Mesodermal cell (in vitro differentiated cells): ENCODE measurements around the gene KRTDAP.
"Not testable (repeated sequence)": the region's sequence is repeated elsewhere in the genome, so short reads cannot be mapped to it uniquely, and the experiment has no call there.

Experiments
- H3K27ac ChIP-seq: 2 replicates; pipeline ENCODE4 v1.7.0; 2013; ENCODE audit warnings: mild to moderate bottlenecking, low read depth, low read length, moderate library complexity; ENCODE audit not compliant: severe bottlenecking
- H3K36me3 ChIP-seq: 2 replicates; pipeline ENCODE4 v1.7.1; 2013; ENCODE audit warnings: mild to moderate bottlenecking, low read length, moderate library complexity; ENCODE audit not compliant: control insufficient read depth, insufficient read depth
- H3K4me1 ChIP-seq: one replicate; pipeline ENCODE4 v1.7.1; 2013; ENCODE audit warnings: mild to moderate bottlenecking, low read length; ENCODE audit not compliant: insufficient read depth, control insufficient read depth, poor library complexity, severe bottlenecking
- H3K4me3 ChIP-seq: 2 replicates; pipeline ENCODE4 v1.7.0; 2013; ENCODE audit warnings: low read length, control low read depth, mild to moderate bottlenecking; ENCODE audit not compliant: insufficient read depth, poor library complexity, severe bottlenecking; ENCODE audit errors: extremely low read depth
- H3K9me3 ChIP-seq: 2 replicates; pipeline ENCODE4 v1.7.1; 2013; ENCODE audit warnings: mild to moderate bottlenecking, low read length, moderate library complexity; ENCODE audit not compliant: control insufficient read depth
- WGBS, 2 experiments: methylation state at CpG; one replicate each; pipeline ENCODE4 v1.1.5; 2013; ENCODE audit warnings: missing lambda C conversion rate in 2 of 2; ENCODE audit not compliant: insufficient coverage in 2 of 2; 5-methylcytosine and 5-hydroxymethylcytosine counted together

Gene KRTDAP

GRCh38 chr19:35484252-35485036, 5.8 kb downstream of the KRTDAP start:
- no peak overlapping the region for H3K4me3 ChIP-seq
- no peak overlapping the region for H3K27ac ChIP-seq
- H3K4me1 ChIP-seq = no peaks in the 10 kb centered on the region
- H3K9me3 ChIP-seq = no peaks in the 10 kb centered on the region
- 74 to 81% methylated on average over 6 of the region's 7 CpGs for WGBS, 2 experiments
- H3K36me3 ChIP-seq = no peaks in the 10 kb centered on the region

- no peaks in the 10 kb centered on the region for H3K36me3 ChIP-seq
- H3K4me3 ChIP-seq = no peak overlapping the region
- no peaks in the 10 kb centered on the region for H3K9me3 ChIP-seq
- no peaks in the 10 kb centered on the region for H3K4me1 ChIP-seq
- WGBS, 2 experiments = 78 to 85% methylated on average over 4 of the region's 5 CpGs
- H3K27ac ChIP-seq = no peak overlapping the region
Observed at GRCh38 chr19:35483089-35483488, 7.2 kb downstream of the KRTDAP start.

DNA sequence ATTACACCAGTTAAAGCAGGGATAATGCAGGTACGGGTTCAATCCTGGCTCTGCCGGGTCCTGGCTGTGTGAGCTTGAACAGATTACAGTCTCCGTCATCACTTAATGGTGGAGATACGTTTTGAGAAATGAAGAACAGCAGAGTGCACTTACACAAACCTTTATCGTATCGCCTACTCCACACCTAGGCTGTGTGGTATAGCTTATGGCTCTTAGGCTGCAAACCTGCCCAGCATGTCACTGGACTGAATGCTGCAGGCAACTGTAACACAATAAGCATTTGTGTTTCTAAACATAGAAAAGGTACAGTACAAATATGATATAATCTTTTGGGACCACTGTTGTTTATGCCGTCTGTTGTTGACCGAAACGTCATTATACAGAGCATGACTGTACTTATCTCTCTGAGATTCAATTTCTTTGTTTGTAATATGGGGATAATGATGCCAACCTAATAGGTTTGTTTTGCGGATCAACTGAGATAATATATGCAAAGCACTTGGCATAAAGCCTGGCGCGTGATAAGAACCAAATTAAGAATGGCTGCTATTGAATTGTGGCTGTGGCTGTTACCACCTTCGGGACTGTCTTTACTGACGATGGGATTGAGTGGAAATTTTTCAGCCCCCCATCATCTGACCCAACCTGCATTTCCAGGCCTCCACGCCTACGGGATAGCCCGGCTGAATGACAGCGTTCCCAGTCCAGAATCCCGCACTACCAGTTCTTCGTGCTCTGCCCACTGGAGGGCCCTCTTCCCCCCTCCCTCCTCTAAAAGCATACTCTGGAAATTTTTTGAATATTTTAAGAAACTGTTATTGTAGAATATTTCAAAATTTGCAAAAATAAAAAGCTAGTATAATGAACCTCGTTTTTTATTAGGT, 11.2 kb downstream of the KRTDAP start:
- Histone ChIP-seq H3K4me3 (no peak overlapping the region), H3K9me3 (no peaks in the 10 kb centered on the region), H3K4me1 (no peaks in the 10 kb centered on the region), H3K36me3 (no peaks in the 10 kb centered on the region), H3K27ac (no peak overlapping the region)
- WGBS, 2 experiments = 91 to 92% methylated on average over 17 to 18 of the region's 21 CpGs

GRCh38 chr19:35476149-35476548, 14.1 kb downstream of the KRTDAP start:
- WGBS, 2 experiments = 81% methylated on average over 4 of the region's 4 CpGs
- H3K9me3 ChIP-seq = no peaks in the 10 kb centered on the region
- H3K4me3 ChIP-seq = no peak overlapping the region
- no peak overlapping the region for H3K27ac ChIP-seq
- H3K36me3 ChIP-seq = no peaks in the 10 kb centered on the region
- H3K4me1 ChIP-seq = no peaks in the 10 kb centered on the region

GRCh38 chr19:35474594-35474993, 15.7 kb downstream of the KRTDAP start:
- not testable (repeated sequence) for H3K4me3 ChIP-seq, H3K27ac ChIP-seq, H3K9me3 ChIP-seq, H3K4me1 ChIP-seq, H3K36me3 ChIP-seq
- WGBS, 2 experiments = 95 to 100% methylated on average over 5 to 6 of the region's 7 CpGs

GRCh38 chr19:35474104-35474503, 16.2 kb downstream of the KRTDAP start:
- Histone ChIP-seq H3K27ac (no peak overlapping the region), H3K4me3 (no peak overlapping the region), H3K4me1 (no peaks in the 10 kb centered on the region), H3K9me3 (no peaks in the 10 kb centered on the region), H3K36me3 (no peaks in the 10 kb centered on the region)
- 94 to 96% methylated on average over 10 to 11 of the region's 14 CpGs for WGBS, 2 experiments

DNA sequence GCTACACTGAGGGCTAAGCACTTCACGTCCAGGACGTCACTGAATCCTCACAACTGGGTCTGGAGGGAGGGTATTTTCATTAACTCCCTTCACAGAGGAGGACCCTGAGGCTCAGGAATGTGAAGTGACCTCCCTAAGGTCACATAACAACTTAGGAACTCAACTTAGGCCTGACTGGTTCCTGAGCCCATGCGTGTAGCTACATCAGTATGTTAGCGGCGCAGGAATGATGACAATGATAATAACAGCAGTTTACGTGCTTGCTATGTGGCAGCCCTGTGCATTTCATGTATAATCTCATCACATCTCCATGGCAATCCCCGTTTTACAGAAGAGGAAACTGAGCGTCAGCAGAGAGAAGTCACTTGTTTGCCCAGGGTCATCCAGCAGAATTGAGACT, 18.3 kb downstream of the KRTDAP start:
- WGBS, 2 experiments = 94 to 95% methylated on average over 5 to 8 of the region's 8 CpGs
- H3K27ac ChIP-seq = no peak overlapping the region

GRCh38 chr19:35471075-35471474, 19.2 kb downstream of the KRTDAP start:
- H3K36me3 ChIP-seq = not testable (repeated sequence)
- 80% methylated on average over 1 to 4 of the region's 4 CpGs for WGBS, 2 experiments

More for the DNA sequence above, 18.3 kb downstream of the KRTDAP start:
- Histone ChIP-seq H3K36me3 (no peaks in the 10 kb centered on the region), H3K9me3 (no peaks in the 10 kb centered on the region), H3K4me1 (no peaks in the 10 kb centered on the region), H3K4me3 (no peak overlapping the region)

DNA sequence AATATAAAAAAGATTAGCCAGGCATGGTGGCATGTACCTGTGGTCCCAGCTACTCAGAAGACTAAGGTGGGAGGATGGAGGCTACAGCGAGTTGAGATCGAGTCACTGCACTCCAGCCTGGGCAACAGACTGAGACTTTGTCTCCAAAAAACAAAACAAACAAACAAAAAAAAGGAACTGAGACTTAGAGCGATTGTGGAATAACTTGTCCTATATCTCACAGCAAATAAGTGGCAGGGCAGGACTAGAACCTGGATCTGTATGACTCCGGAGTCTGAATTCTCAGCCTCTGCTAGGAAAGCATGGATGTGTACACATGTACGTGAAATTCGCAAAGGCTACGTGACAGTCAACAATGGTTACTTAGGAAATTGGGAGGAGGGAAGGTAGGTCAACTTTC, 20.1 kb downstream of the KRTDAP start:
- Histone ChIP-seq H3K27ac (no peak overlapping the region), H3K4me1 (no peaks in the 10 kb centered on the region), H3K4me3 (no peak overlapping the region), H3K36me3 (no peaks in the 10 kb centered on the region), H3K9me3 (no peaks in the 10 kb centered on the region)
- WGBS, 2 experiments = 79 to 81% methylated on average over 6 to 7 of the region's 7 CpGs

More at GRCh38 chr19:35471075-35471474, 19.2 kb downstream of the KRTDAP start:
- H3K4me1 ChIP-seq, H3K4me3 ChIP-seq, H3K9me3 ChIP-seq, H3K27ac ChIP-seq: not testable (repeated sequence)

DNA sequence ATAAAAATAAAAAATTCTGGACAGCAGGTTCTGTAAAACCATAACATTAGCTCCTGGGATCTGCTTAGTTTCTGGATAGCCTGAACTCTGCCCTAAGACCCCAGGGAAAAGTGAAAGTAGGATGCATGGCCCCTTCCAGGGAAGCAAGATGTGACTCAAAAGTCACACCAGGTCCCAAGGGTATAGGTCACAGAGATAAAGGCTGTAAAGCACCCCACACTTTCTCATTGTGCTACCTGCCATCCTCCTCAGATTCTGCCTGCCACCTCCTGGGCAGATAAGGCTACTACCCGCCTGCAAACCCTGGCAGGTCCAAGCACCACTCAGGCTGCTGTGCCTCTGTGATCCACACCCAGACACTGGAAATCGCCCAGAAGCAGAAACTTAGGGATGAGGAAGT, 21.6 kb downstream of the KRTDAP start:
- Histone ChIP-seq H3K27ac (no peak overlapping the region), H3K36me3 (no peaks in the 10 kb centered on the region), H3K4me3 (no peak overlapping the region), H3K4me1 (no peaks in the 10 kb centered on the region), H3K9me3 (no peaks in the 10 kb centered on the region)
- WGBS, 2 experiments = 64 to 75% methylated on average over 1 to 2 of the region's 2 CpGs

DNA sequence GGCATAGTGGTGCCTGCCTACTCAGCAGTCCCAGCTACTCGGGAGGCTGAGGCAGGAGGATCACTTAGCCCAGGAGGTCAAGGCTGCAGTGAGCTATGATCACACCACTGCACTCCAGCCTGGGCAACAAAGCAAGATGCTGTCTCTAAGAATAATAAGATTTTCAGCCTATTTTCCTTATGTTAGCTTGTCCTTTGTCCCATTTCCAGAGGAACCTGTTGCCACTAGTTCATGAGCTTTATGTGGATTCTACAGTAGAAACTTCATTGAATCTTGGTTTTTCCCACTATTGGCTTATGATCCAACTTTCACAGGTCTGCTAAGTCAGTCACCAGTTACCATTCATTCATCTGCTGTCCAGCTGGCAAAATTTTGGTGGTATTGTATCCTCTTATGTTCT, 24.0 kb downstream of the KRTDAP start:
- Histone ChIP-seq H3K9me3 (no peaks in the 10 kb centered on the region), H3K4me3 (no peak overlapping the region), H3K4me1 (peaks cover 4% of the 10 kb centered on the region), H3K36me3 (no peaks in the 10 kb centered on the region), H3K27ac (no peak overlapping the region)
- WGBS, 2 experiments = 82 to 93% methylated on average over 1 of the region's 1 CpG
